ENCODE results near the gene ZNF831.

Gene ZNF831

GRCh38 chr20:59163631-59164530, at the start of gene ZNF831:
Gene ZNF831 (plus strand): TSS chr20:59163821. CDS start chr20:59191020, 27,199 bp downstream.
- DNase-seq, result peak; percentile 57

GRCh38 chr20:59117526-59117925, 46.1 kb upstream of the ZNF831 start:
- no peak for DNase-seq

- DNase-seq, result no peak
These were observed 44.8 kb upstream of the ZNF831 start for GRCh38 chr20:59118855-59119254.

- peak; percentile 79 for DNase-seq
These were observed 43.1 kb upstream of the ZNF831 start for GRCh38 chr20:59120491-59120890.

- DNase-seq, result no peak
These were observed 42.7 kb upstream of the ZNF831 start for GRCh38 chr20:59120919-59121318.

GRCh38 chr20:59121714-59122565, 41.7 kb upstream of the ZNF831 start:
- no peak for DNase-seq

- no peak for DNase-seq
These were observed 41.1 kb upstream of the ZNF831 start for GRCh38 chr20:59122566-59122919.

- no peak for DNase-seq
These were observed 40.5 kb upstream of the ZNF831 start for GRCh38 chr20:59123011-59123677.

- no peak for DNase-seq
These were observed 39.9 kb upstream of the ZNF831 start for GRCh38 chr20:59123678-59124255.

GRCh38 chr20:59124296-59125029, 39.2 kb upstream of the ZNF831 start:
- no peak for DNase-seq

- no peak for DNase-seq
These were observed 38.3 kb upstream of the ZNF831 start for GRCh38 chr20:59125332-59125731.

- DNase-seq, result no peak
These were observed 37.8 kb upstream of the ZNF831 start for GRCh38 chr20:59125836-59126235.

GRCh38 chr20:59127839-59128238, 35.8 kb upstream of the ZNF831 start:
- no peak for DNase-seq

- DNase-seq, result no peak
These were observed 31.9 kb upstream of the ZNF831 start for GRCh38 chr20:59131551-59132285.

- peak; percentile 7 for DNase-seq
These were observed 29.4 kb upstream of the ZNF831 start for GRCh38 chr20:59134182-59134581.

- DNase-seq, result no peak
These were observed 28.5 kb upstream of the ZNF831 start for GRCh38 chr20:59135093-59135492.

GRCh38 chr20:59136027-59136426, 27.6 kb upstream of the ZNF831 start:
- no peak for DNase-seq

- DNase-seq, result no peak
These were observed 26.1 kb upstream of the ZNF831 start for GRCh38 chr20:59137532-59137931.

GRCh38 chr20:59138114-59138748, 25.4 kb upstream of the ZNF831 start:
- no peak for DNase-seq

GRCh38 chr20:59139998-59140397, 23.6 kb upstream of the ZNF831 start:
- DNase-seq, result no peak
